ENCODE measurements around the gene DAZAP1.

Gene DAZAP1

DNA sequence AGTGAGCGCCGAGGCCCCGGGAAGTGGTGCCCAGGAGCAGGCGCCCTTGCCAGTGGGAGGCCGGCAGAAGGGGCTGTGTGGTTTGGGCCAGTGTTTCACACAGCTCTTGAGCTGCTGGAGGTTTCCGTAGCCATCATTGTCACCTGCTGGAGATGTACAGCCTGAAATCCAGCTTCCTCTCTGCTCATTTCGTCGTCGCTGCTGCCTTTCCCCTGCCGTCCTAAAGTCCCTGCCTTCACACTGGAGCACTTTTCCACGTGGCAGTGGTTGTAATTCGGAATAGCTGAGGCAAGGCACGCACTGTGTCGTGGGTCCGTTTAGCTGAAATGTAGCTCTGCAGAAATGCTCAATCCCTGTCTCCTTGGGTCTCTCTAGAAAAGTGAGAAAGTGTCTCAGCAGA is 13.2 kb downstream of the DAZAP1 start:
- DNase-seq, result no peak
- in situ Hi-C loops (cut with HindIII; ENCODE audit: low pct_ligation_motif_present, low pct_unique_long_range_greater_than_20kb, low sequenced_read_pairs), result no loop called here

DNA sequence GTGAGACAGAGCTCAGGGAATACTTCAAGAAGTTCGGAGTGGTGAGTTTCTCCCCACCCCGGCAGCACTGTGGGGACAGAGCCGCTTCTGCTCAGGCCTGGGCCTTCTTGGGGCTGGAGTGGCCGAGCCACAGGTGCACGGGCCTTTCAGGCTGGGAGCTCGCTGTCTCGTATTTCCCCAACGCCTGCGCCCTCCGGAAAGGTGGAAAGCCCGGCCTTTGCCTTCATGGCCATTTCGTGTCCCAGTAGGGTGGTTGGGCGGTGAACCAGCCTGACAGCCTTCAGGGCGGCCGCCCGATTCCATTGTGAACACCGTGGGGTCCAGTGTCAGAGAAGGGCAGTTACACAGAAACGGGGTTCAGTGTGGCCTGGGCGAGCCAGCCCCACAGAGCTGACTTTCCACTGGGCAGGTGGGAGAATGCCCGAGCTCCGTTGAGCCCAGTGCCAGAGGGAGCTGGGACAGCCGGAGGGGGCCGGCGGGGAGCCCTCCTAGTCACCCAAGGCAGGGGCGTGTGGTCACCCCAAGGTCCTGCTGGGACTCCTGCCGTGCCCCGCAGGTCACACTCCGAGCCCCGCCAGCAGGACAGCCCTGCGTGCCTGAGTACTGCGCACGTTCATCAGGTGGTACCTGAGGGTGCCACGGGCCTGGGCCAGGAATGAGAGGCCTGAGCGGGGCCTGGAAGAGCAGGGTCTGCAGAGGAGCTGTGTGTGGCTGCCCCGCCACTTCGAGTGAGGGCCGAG is 14.0 kb downstream of the DAZAP1 start:
- in situ Hi-C loops (cut with HindIII; ENCODE audit: low pct_ligation_motif_present, low pct_unique_long_range_greater_than_20kb, low sequenced_read_pairs), result no loop called here
- no peak for DNase-seq

DNA sequence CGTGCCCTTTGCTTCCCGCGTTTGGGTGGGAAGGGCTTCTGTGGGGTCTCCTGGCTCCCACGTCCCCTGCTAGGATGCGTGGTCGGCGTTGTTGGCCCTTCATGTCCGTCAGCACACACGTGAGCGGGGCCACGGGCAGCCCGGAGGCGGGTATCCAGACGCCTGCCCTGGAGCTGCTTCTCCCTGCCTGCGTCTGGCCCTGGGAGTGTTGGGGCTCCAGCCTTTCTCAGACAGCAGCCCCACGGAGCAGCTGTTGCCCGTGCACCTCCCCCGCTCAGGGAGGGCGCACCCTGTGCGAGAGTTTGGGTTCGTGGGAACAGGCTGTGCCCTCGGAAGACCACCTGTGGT is 14.5 kb downstream of the DAZAP1 start:
- no peak for DNase-seq
- in situ Hi-C loops (cut with HindIII; ENCODE audit: low pct_ligation_motif_present, low pct_unique_long_range_greater_than_20kb, low sequenced_read_pairs), result no loop called here

DNA sequence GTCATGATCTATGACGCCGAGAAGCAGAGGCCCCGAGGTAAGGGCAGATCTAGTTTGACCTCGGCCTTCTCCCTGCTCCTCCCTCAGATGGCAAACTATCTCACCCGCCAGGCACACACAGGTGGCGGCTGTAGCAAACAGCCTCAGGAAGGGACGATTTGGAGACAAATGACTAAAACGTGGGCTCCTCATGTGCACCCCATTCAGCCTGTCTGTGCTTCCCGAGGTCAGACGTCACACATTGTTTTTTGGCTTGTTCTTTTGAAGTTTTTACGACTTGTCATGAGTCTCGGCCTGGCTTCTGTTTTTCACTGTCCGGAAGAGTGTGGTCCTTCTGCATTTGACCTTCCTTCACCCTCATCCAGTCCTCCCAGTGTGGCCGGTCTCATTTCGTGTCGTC is 15.0 kb downstream of the DAZAP1 start:
- DNase-seq, result no peak
- in situ Hi-C loops (cut with HindIII; ENCODE audit: low pct_ligation_motif_present, low pct_unique_long_range_greater_than_20kb, low sequenced_read_pairs), result no loop called here

DNA sequence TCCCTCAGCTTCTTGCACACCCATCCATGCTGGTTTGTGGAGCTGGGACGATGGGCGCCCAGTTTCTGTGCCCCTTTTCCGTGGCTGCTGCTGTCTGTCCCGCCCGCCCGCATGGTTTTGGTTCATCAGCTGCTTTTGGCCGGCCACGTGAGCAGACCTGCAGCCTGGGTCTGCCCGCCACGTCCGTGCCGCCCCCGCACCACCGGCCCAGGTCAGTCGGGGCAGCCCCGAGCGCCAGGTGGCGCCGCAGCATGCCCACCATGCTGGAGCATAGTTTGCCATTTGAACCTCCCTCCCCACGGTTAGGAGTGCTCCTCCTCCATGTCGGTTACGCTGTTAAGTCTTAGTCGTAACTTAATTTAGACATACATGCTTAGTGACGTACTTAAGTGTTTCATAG is 15.6 kb downstream of the DAZAP1 start:
- DNase-seq, result no peak
- in situ Hi-C loops (cut with HindIII; ENCODE audit: low pct_ligation_motif_present, low pct_unique_long_range_greater_than_20kb, low sequenced_read_pairs), result no loop called here

GRCh38 chr19:1423436-1424191 is 16.2 kb downstream of the DAZAP1 start:
- DNase-seq, result no peak
- in situ Hi-C loops (cut with HindIII; ENCODE audit: low pct_ligation_motif_present, low pct_unique_long_range_greater_than_20kb, low sequenced_read_pairs), result no loop called here

DNA sequence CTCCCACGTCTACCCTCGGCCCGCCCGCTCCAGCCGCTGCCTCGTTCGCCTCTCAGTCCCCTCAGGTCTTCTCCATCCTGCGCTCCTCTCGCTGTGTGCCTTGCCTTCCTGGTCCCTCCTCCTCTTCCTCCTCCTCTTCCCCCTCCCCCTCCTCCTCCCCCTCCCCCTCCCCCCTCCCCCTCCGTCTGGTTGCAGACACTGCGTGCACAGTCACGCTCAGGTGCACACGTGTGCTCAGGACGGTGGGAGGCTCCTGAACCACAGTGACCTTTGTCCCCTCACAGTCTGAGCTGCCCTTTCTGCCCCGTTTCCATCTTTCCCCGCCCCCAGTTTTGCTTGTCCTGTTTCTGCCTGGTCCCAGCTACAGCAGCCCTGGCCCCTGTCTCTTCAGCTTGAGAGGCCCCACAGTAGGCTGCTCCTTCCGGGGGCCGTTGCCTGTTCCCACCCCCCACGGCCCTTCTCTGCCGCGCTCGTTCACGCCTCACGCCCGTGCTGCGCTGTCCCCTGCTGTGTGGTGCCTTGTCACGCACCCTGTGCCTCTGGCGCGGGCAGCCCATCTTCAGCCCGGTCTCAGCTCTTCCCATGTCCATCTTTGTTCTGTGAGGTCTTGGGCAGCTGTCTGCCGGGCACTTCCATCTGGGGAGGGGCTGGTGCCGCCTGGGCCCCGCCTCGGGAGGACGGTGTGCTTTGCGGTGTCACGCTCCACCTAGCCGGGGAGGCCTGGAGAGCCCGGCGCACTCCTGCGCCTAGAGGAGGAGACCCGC is 17.0 kb downstream of the DAZAP1 start:
- no peak for DNase-seq

DNA sequence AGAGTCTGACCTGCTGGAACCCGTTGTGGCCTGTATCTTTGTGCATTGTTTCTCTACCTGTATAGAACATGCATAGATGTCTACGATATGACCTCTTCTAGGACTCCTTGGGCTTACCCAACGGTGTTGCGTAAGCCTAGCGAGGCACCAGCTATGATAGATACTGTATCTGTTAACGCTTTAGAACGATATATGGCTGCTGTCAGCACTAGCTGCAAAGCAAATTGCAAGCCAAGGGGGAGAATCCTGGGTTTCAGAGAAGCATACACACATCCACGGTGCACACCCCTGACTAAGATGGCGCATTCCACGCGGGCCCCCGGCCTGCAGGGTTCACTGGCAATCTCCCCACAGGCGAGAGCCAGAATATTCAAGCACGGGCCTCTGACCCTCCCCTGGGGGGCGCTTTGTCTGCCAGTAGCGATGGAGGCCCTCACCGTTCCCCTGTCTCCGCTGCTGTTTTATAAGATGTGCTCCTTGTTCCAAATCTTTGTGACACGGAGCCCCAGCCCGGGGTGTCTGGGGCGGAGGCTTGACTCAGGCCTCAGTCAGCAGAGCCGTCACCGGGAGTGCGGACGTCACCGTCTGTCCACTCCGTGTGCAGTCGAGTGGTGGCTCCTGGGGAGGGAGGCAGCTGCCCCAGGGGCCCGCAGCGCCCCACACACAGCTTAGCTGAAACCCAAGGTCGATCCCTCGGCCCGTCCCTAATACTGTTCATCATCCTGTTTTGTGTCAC is 17.9 kb downstream of the DAZAP1 start:
- no peak for DNase-seq
- in situ Hi-C loops (cut with HindIII; ENCODE audit: low pct_ligation_motif_present, low pct_unique_long_range_greater_than_20kb, low sequenced_read_pairs), result no loop called here

More for the DNA sequence above, 17.0 kb downstream of the DAZAP1 start:
- in situ Hi-C loops (cut with HindIII; ENCODE audit: low pct_ligation_motif_present, low pct_unique_long_range_greater_than_20kb, low sequenced_read_pairs), result no loop called here

DNA sequence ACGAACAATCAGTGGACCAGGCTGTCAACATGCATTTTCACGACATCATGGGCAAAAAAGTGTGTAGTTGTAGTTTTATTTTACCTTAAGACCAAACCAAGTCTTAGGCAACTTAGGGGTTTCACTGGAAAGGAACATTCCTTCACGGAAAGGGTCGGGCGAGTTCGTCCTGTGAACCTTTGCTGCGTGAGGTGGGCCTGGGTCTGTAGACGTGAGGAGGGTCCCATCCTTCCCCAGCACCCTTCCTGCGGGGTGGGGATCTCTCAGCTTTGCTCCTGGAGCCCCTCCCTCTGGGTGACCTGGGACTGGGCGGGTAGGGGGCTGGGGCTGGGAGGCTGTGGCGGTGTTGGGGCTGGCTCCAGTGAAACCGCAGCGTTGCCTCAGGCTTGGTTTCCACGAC is 18.5 kb downstream of the DAZAP1 start:
- no peak for DNase-seq
- in situ Hi-C loops (cut with HindIII; ENCODE audit: low pct_ligation_motif_present, low pct_unique_long_range_greater_than_20kb, low sequenced_read_pairs), result no loop called here

GRCh38 chr19:1426736-1427135 is 19.4 kb downstream of the DAZAP1 start:
- in situ Hi-C loops (cut with HindIII; ENCODE audit: low pct_ligation_motif_present, low pct_unique_long_range_greater_than_20kb, low sequenced_read_pairs), result no loop called here
- DNase-seq, result no peak

GRCh38 chr19:1427221-1427920 is 20.0 kb downstream of the DAZAP1 start:
- no peak for DNase-seq
- in situ Hi-C loops (cut with HindIII; ENCODE audit: low pct_ligation_motif_present, low pct_unique_long_range_greater_than_20kb, low sequenced_read_pairs), result no loop called here

DNA sequence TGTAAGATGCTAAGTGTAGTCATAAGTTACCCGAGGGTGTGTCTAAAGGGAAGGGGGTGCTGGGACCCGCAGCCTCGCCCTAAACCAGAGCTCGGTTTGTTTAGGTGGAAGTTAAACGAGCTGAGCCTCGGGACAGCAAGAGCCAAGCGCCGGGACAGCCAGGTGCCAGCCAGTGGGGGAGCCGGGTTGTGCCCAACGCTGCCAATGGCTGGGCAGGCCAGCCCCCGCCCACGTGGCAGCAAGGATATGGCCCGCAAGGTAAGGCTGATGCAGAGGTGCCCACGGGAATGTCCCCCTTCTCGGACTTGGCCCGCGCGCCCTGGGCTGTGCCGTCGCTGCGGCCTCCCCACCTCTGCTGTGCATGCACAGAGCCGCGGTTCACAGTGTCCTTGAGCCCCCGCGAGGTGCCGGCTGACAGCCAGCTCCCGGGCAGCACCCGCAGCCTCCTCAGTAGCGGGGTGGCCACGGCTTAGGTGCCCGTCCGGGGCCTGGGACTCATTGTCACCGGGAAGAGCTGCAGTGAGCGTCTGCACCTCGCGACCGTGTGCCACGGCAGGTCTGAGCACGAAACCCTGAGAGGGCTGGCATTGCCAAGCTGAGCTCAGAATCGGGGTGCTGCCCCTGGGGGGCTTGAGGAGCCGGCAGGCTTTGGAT is 21.5 kb downstream of the DAZAP1 start:
- no peak for DNase-seq
- in situ Hi-C loops (cut with HindIII; ENCODE audit: low pct_ligation_motif_present, low pct_unique_long_range_greater_than_20kb, low sequenced_read_pairs), result no loop called here

GRCh38 chr19:1429750-1430149 is 22.4 kb downstream of the DAZAP1 start:
- DNase-seq, result no peak
- in situ Hi-C loops (cut with HindIII; ENCODE audit: low pct_ligation_motif_present, low pct_unique_long_range_greater_than_20kb, low sequenced_read_pairs), result no loop called here

- in situ Hi-C loops (cut with HindIII; ENCODE audit: low pct_ligation_motif_present, low pct_unique_long_range_greater_than_20kb, low sequenced_read_pairs), result no loop called here
- no peak for DNase-seq
These were observed 22.9 kb downstream of the DAZAP1 start for GRCh38 chr19:1430246-1430645.

DNA sequence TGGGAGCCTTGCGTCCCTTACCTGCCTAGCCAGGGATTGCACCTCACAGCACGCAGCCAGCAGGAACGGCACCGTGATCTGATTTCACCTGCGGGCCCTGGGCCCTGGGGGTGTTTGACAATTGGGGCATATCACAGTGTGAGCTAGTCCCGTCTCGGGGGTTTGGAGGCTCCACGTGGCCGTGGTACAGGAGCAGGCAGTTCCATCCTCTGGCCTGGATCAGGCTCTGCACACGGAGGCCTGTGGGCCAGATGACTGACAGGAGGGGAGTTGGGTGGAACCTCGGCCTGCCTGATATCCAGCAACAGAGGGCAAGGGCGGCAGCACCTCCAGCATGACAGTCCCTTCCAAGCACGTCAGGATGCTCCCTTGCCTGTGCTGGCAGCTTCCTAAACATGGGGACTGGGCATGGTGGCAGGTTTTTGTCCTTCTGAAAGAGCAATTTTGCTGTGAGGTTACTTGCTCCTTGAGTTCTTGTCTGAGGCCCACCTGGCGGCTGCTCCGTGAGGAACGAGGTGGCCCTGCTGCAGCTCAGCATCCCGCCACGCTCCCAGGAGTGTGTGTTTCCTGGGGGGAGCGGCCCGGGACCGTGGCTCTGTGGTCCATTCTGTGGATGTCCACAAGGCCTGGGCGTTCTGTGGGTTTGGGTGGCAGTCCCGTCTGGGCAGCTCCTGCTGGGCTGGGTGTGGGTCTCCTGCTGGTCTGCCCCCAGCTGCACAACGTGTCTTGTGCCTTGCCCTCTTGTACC is 24.5 kb downstream of the DAZAP1 start:
- in situ Hi-C loops (cut with HindIII; ENCODE audit: low pct_ligation_motif_present, low pct_unique_long_range_greater_than_20kb, low sequenced_read_pairs), result no loop called here
- no peak for DNase-seq

- in situ Hi-C loops (cut with HindIII; ENCODE audit: low pct_ligation_motif_present, low pct_unique_long_range_greater_than_20kb, low sequenced_read_pairs), result no loop called here
These were observed 25.1 kb downstream of the DAZAP1 start for GRCh38 chr19:1432507-1432887.

More at GRCh38 chr19:1432507-1432887, 25.1 kb downstream of the DAZAP1 start:
- DNase-seq, result no peak

Measured in ACHN (cell line).